ENCODE data around the gene STPG1.

STPG1 gene

DNA sequence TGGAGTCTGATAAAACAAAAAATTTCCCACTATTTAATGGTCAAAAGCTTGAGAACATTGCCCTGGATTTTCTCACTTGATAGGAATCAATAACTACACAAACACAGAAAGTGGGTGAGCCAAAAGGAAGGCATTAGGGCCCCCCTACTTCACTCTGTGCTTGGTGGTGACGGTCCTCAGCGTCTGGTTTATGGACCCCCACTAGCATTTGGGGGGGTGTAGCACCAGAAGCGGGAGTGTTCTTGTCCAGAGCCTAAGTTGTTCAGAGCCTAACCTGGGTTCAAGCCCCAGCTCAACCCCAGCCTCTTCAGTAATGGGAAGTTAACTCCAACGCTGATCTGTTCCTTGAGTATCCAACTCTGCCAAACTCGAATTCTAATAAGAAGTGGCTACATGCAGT is 33.1 kb downstream of the STPG1 start:
- Mint-ChIP-seq H3K4me3 (no peak overlapping the region), H3K27me3 (ENCODE audit: low read depth) (no peaks in the 10 kb centered on the region), H3K36me3 (ENCODE audit: low read depth) (peaks cover 14% of the 10 kb centered on the region), H3K9me3 (no peaks in the 10 kb centered on the region), H3K4me1 (ENCODE audit: low read depth) (peaks cover 17% of the 10 kb centered on the region), H3K27ac (no peak overlapping the region)

DNA sequence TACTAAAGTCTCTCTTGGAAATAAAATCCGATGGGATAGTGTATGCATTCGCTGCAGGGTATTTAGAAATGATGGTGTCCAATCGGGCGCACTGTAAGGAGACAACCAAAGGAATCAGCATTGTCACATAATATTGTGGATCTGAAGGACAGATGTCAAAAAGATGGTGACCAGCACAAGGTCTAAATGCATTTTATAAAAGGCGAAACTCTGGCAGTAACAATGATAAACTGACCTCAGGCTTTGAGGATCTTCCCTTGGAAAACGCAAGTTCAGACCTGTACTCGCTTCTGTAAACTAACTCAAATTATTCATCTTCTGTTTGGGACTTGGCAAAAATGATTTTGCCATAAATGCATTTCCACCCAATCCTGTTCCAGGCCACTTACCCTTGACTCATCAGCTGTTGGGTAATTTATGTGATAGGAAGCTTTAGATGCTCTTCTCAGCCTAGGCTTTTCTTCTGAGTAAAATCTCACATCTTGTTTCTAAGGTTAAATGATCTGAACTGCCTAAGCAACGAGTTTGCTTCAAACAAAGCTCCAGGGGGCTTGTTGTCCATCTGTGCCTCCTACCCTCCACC is 33.8 kb downstream of the STPG1 start:
- Mint-ChIP-seq H3K36me3 (ENCODE audit: low read depth) (peaks cover 14% of the 10 kb centered on the region), H3K4me3 (no peak overlapping the region), H3K27me3 (ENCODE audit: low read depth) (no peaks in the 10 kb centered on the region), H3K27ac (no peak overlapping the region), H3K4me1 (ENCODE audit: low read depth) (peaks cover 10% of the 10 kb centered on the region), H3K9me3 (no peaks in the 10 kb centered on the region)

DNA sequence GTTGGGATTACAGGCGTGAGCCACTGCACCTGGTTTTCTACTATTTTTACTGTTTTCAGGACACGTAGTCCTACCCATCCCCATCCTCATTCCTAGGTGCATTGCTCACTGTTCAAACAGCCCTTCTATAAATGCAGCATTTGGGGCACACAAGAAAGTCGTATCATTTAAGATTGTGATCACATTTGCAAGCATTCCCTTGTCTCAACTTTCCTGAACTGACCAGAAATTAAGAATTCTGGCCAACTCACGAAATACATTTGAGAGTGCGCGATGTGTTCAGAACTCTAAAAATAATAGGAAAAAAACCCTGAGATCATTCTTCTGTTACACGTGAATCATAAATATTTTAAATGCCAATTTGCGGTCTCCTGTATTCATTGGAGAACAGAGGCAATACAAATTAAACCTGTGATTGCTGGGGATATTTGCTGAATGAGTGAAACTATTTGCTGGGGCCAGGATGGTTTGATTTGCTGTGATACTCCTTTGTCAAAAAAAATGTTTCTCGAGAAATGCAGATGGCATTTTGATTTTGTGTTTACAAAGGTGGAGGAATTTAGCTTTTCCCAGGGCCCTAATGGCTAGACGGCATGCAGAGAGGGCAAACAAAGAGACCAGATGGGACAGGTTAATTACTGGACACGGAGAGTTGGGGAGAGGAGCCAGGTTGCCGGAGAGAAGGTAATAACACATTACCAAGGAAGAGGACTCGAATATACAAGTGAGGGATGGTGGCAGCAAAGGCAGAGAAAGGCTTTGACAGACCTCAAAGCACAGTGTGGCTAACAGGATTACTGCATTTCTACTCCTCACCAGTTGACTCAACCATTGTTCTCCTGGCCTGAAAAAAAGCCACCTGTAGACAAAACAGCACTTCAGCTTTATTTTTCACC is 38.4 kb downstream of the STPG1 start:
- H3K27me3 Mint-ChIP-seq (ENCODE audit: low read depth), result no peaks in the 10 kb centered on the region
- H3K4me1 Mint-ChIP-seq (ENCODE audit: low read depth), result peaks cover 6% of the 10 kb centered on the region
- no peak overlapping the region for H3K4me3 Mint-ChIP-seq
- no peaks in the 10 kb centered on the region for H3K9me3 Mint-ChIP-seq
- H3K36me3 Mint-ChIP-seq (ENCODE audit: low read depth), result peaks cover 10% of the 10 kb centered on the region
- H3K27ac Mint-ChIP-seq, result no peak overlapping the region

DNA sequence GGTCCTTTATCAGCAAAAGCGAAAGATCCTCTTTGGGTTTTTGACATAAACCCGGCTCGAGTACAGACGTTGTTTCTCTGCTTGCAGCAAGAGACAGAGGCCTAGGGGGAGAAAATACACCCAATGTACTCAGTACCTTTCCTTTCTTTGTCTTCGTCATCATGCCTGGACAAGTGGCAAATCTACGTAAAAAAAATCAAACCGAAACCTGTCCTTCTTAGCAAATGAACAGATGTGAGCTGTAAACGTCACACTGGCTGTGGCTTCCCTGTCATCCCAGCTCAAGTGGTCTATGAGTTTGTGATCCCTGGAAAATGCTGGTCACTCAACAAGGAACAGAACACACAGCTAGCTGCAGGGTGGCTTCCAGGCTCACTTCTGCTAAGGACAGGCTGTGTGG is 39.9 kb downstream of the STPG1 start:
- no peaks in the 10 kb centered on the region for H3K9me3 Mint-ChIP-seq
- H3K4me3 Mint-ChIP-seq, result no peak overlapping the region
- no peaks in the 10 kb centered on the region for H3K27me3 Mint-ChIP-seq (ENCODE audit: low read depth)
- H3K36me3 Mint-ChIP-seq (ENCODE audit: low read depth), result peaks cover 4% of the 10 kb centered on the region
- H3K4me1 Mint-ChIP-seq (ENCODE audit: low read depth), result peaks cover 6% of the 10 kb centered on the region
- H3K27ac Mint-ChIP-seq, result no peak overlapping the region

DNA sequence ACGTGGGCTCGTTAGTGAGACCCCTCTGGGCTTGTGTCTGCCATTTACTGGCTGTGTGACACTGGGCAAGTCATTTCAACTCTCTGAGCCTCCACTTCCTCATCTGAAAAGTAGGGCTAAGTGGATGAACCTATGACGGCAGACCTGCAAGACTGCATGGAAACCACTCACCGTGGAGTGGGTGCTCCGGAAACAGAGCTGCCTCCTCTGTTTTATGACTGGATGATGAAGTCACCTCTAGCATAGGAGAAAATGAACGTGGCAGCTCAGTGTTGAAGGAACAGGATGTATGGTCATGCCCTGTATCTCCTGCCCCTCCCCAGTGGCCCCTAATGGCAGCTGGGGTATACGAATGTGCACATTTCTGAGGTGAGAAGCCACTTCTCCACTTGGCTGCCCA is 40.5 kb downstream of the STPG1 start:
- no peak overlapping the region for H3K27ac Mint-ChIP-seq
- peaks cover 4% of the 10 kb centered on the region for H3K36me3 Mint-ChIP-seq (ENCODE audit: low read depth)
- no peak overlapping the region for H3K4me3 Mint-ChIP-seq
- H3K9me3 Mint-ChIP-seq, result no peaks in the 10 kb centered on the region
- H3K4me1 Mint-ChIP-seq (ENCODE audit: low read depth), result peaks cover 6% of the 10 kb centered on the region
- no peaks in the 10 kb centered on the region for H3K27me3 Mint-ChIP-seq (ENCODE audit: low read depth)

DNA sequence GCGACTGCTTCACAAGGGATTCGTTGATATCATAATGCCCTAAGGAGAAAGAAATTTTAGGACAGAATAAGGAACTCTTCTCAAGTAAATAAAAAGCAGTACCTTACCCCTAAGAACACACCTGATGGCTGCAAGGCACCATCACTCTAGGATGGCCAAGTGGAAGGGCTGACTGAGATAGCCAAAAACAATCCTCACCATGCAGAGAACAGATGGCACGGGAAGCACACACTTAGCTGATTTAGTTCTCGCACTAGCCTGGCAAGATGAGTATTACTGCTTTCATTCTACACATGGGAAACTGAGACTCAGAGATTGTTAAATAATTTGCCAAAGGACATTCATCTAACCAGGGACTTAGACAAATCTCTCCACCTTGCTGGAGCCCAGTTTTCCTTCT is 43.8 kb downstream of the STPG1 start:
- Mint-ChIP-seq H3K9me3 (no peaks in the 10 kb centered on the region), H3K4me3 (no peak overlapping the region), H3K27me3 (ENCODE audit: low read depth) (no peaks in the 10 kb centered on the region), H3K4me1 (ENCODE audit: low read depth) (peaks cover 18% of the 10 kb centered on the region), H3K36me3 (ENCODE audit: low read depth) (peaks cover 4% of the 10 kb centered on the region), H3K27ac (no peak overlapping the region)

DNA sequence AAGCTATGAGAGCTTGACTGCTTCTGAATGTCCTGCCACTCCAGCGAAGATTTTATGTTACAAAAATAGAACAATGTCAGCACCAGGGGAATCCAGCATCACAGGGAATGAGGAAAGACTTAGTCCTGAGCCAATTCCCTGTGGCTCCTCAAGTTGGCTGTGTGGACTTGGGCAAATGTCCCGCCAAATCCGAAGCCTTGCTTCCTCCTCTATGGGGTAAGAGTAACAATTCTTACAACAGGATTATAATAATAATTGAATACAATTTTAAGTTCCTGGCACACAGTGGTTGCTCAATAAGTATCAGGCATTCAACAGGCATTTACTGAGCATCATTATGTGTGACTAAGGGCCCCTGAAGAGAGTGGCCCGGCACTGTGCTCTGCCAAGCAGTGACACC is 44.4 kb downstream of the STPG1 start:
- no peak overlapping the region for H3K27ac Mint-ChIP-seq
- H3K9me3 Mint-ChIP-seq, result no peaks in the 10 kb centered on the region
- peaks cover 21% of the 10 kb centered on the region for H3K4me1 Mint-ChIP-seq (ENCODE audit: low read depth)

DNA sequence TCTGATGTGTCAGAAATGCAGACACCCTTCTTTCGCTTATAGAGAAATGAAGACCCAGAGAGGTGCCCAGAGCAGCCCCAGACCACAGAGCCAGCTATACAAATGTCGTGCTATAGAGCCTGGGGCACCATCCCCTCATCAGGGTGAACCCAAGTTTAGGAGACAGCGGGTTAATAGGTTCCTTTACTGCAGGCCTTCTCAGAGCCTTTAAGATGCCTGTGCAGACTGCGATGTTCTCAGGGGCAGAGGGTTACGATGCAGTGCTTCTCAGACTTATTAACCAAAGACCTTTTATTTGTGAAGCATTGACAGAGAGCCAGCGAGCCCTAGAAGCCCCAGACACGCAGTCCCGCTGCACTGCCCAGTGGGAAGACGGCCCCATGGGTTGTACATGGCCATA is 46.9 kb downstream of the STPG1 start:
- Mint-ChIP-seq H3K4me1 (ENCODE audit: low read depth) (peaks cover 22% of the 10 kb centered on the region), H3K27ac (no peak overlapping the region)

More for the DNA sequence above, 44.4 kb downstream of the STPG1 start:
- Mint-ChIP-seq H3K4me3 (no peak overlapping the region), H3K27me3 (ENCODE audit: low read depth) (no peaks in the 10 kb centered on the region), H3K36me3 (ENCODE audit: low read depth) (peaks cover 4% of the 10 kb centered on the region)

DNA sequence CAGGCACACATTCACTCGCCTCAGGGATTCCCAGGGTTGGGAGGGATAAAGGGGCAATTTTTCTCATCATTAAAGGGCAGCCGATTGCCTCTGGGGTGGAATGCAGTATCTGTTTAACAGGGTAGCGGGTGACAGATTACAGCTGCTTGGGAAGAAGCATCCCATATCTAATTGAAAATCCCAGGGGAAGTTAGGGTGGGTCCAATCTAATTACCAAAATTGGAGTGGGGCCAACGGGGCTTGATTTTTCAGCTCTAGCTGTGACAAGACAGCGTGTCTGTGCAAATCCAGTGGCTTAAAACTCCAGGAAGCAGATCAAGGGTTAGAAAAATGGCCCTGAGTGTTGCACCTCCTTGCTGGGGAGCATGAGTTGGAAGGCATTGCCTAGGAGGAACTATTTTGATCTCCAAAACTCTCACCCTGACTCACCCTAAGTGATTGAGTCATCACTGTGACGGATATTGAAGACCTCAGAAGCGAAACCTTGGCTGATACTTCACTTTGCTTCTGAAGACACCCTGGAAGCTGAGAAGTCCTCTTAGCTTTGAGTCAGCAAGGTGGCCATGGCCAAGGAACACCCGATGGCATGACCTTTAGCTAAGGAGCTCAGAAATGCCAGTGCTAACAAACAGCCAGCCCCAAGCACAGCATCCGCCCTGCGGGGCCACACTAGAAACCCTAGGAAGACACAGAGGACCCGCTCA is 48.5 kb downstream of the STPG1 start:
- Mint-ChIP-seq H3K27me3 (ENCODE audit: low read depth) (peaks cover 6% of the 10 kb centered on the region), H3K4me1 (ENCODE audit: low read depth) (peaks cover 22% of the 10 kb centered on the region), H3K36me3 (ENCODE audit: low read depth) (no peaks in the 10 kb centered on the region), H3K27ac (peak overlapping the region; percentile 70), H3K4me3 (no peak overlapping the region), H3K9me3 (no peaks in the 10 kb centered on the region)

More for the DNA sequence above, 46.9 kb downstream of the STPG1 start:
- no peaks in the 10 kb centered on the region for H3K36me3 Mint-ChIP-seq (ENCODE audit: low read depth)
- H3K27me3 Mint-ChIP-seq (ENCODE audit: low read depth), result peaks cover 6% of the 10 kb centered on the region
- H3K9me3 Mint-ChIP-seq, result no peaks in the 10 kb centered on the region
- no peak overlapping the region for H3K4me3 Mint-ChIP-seq

DNA sequence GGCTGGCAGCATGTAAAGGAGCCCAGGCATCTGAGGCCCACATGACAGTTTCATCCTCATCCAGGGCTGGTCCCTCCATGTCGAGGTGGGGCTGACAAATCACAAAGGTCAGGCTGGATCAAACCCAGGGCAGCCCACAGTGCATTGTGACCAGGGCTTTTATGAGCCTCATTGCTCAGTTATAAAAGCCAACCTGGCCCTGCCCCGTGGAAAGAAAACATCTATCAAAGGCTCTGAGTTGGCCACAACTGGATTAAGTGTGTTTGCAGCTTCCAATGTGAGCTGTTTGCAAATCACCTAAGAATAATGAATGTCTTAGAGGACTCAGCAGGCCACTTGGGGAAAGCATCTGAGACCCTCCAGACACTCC is 49.0 kb downstream of the STPG1 start:
- no peak overlapping the region for H3K4me3 Mint-ChIP-seq
- no peaks in the 10 kb centered on the region for H3K36me3 Mint-ChIP-seq (ENCODE audit: low read depth)
- H3K27ac Mint-ChIP-seq, result peak overlapping the region; percentile 19
- peaks cover 22% of the 10 kb centered on the region for H3K4me1 Mint-ChIP-seq (ENCODE audit: low read depth)
- H3K27me3 Mint-ChIP-seq (ENCODE audit: low read depth), result peaks cover 6% of the 10 kb centered on the region
- H3K9me3 Mint-ChIP-seq, result no peaks in the 10 kb centered on the region

DNA sequence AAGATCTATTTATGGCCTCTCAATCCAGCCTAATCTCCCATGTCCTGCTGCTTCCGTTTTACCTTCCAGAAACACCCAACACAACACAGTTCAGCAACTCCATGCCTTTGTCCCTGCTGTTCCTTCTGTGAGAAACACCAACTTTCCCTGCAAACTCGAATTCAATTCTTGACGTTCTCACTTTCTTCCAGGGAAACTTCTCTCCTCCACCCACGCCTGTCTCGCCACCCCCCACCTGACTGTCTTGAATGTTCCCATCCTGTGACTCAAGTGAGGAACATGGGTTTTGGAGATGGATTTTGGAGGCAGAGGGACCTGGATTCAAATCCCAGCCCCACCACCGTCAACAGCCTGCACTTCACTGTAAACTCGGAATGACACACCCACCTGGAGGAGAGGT is 49.6 kb downstream of the STPG1 start:
- H3K27me3 Mint-ChIP-seq (ENCODE audit: low read depth), result peaks cover 6% of the 10 kb centered on the region
- no peak overlapping the region for H3K4me3 Mint-ChIP-seq
- H3K27ac Mint-ChIP-seq, result no peak overlapping the region
- H3K9me3 Mint-ChIP-seq, result no peaks in the 10 kb centered on the region
- no peaks in the 10 kb centered on the region for H3K36me3 Mint-ChIP-seq (ENCODE audit: low read depth)
- H3K4me1 Mint-ChIP-seq (ENCODE audit: low read depth), result peaks cover 22% of the 10 kb centered on the region

DNA sequence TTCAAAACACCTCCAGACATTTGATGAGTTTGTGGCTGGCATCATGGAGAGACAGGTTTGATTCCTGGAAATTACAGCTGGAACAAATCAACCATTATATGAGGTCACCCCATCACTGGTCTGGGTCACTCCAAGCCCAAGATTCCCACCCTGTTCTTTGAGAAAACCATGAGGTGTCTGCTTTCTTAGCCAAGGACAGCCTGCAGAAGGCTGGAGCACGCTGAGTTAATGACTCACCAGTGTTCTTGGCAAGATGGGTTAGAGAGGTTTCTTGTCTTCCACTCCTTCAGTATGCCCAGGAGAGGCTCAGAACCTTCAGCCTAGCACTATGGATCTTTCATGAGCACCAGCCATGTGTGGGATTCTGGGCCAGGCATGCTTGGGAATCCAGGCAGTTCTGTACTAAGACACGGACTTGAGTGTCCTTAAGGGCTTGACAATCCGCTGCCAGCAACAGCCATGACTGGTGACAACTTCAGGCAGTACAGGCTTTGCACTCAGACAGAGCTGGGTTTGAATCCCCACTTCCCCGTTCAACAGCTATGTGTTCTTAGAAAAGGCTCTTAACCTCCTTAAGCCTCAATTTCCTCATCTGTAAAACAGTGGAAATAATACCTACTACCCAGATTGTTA is 50.5 kb downstream of the STPG1 start:
- no peaks in the 10 kb centered on the region for H3K9me3 Mint-ChIP-seq

DNA sequence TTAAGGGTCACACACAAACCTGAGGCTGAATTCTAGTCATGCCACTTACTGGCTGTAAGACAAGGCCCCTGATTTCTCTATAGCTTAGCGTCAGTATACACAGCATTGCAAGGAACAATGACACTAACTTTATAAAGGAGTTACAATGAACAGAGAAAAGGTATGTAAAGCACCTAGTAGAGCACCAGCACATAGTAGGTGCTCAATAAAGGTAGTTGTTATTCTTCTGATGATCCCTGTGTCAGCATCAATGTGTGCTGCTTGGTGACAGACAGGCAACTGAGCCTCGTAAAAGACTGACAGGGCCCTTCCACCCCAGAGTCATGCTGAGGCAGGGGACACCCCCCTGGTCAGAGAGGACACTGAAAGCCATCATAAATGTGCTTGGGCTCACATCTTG is 51.2 kb downstream of the STPG1 start:
- no peak overlapping the region for H3K27ac Mint-ChIP-seq
- H3K36me3 Mint-ChIP-seq (ENCODE audit: low read depth), result no peaks in the 10 kb centered on the region
- H3K4me1 Mint-ChIP-seq (ENCODE audit: low read depth), result peaks cover 22% of the 10 kb centered on the region
- no peaks in the 10 kb centered on the region for H3K9me3 Mint-ChIP-seq
- no peak overlapping the region for H3K4me3 Mint-ChIP-seq
- H3K27me3 Mint-ChIP-seq (ENCODE audit: low read depth), result peaks cover 6% of the 10 kb centered on the region

More for the DNA sequence above, 50.5 kb downstream of the STPG1 start:
- Mint-ChIP-seq H3K27me3 (ENCODE audit: low read depth) (peaks cover 6% of the 10 kb centered on the region), H3K4me3 (no peak overlapping the region), H3K27ac (no peak overlapping the region), H3K36me3 (ENCODE audit: low read depth) (no peaks in the 10 kb centered on the region), H3K4me1 (ENCODE audit: low read depth) (peaks cover 22% of the 10 kb centered on the region)

DNA sequence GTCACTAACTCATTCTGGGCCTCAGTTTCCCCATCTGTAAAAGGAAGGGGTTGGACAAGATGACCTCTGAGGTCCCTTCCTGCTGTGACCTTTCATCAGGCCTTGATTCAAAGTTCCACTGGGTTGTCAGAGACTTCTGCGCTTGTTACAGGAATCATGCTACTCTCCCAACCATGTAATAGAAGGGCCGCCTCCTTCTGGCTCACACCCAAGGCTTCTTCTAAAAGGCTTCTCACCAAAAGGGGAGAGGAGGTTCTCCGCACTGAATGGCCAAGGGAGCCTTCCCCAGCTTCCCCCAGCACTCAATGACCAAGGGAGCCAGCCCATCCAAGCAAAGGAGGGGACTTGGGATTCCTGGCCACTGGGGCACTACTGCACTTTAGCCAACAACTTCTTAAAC is 51.8 kb downstream of the STPG1 start:
- Mint-ChIP-seq H3K4me1 (ENCODE audit: low read depth) (peaks cover 22% of the 10 kb centered on the region), H3K36me3 (ENCODE audit: low read depth) (no peaks in the 10 kb centered on the region), H3K27me3 (ENCODE audit: low read depth) (peaks cover 6% of the 10 kb centered on the region), H3K4me3 (no peak overlapping the region), H3K9me3 (no peaks in the 10 kb centered on the region), H3K27ac (no peak overlapping the region)
